Aorta (tissue), 5 donors: ENCODE results near the gene DPRX. TPM values are rescaled to one million over a fixed set of nuclear protein-coding genes. Genes with fewer than 3 reads are reported as not detected.
"Not testable (repeated sequence)": the region's sequence is repeated elsewhere in the genome, so short reads cannot be mapped to it uniquely, and the experiment has no call there.

Experiments
- ATAC-seq: fragments of 200-7000 bp; cut with Tn5 transposase; one replicate; pipeline ENCODE4 v1.9.1; 2022; ENCODE audit warnings: moderate library complexity; ENCODE audit not compliant: low FRiP score
- DNase-seq, 2 donors: peaks; one replicate each; pipeline ENCODE4 v3.0.0-alpha.2; 2020
- H3K27ac ChIP-seq, 2 donors: one replicate each; pipeline ENCODE4 v1.5.1; 2013; ENCODE audit warnings: low read length in 2 of 2, mild to moderate bottlenecking in 2 of 2, moderate library complexity in 2 of 2, control low read depth in 1 of 2, inconsistent platforms in 1 of 2, low read depth in 1 of 2
- H3K27me3 ChIP-seq, 2 donors: one replicate each; pipeline ENCODE4 v1.6.1; 2013; ENCODE audit warnings: control low read depth in 1 of 2, low read length in 1 of 2, mild to moderate bottlenecking in 1 of 2, moderate library complexity in 1 of 2; ENCODE audit not compliant: insufficient read depth in 2 of 2, control insufficient read depth in 1 of 2
- H3K36me3 ChIP-seq, 2 donors: one replicate each; pipeline ENCODE4 v1.6.1; 2013; ENCODE audit warnings: control low read depth in 1 of 2, low read length in 1 of 2, mild to moderate bottlenecking in 1 of 2; ENCODE audit not compliant: insufficient read depth in 2 of 2, control insufficient read depth in 1 of 2
- H3K4me1 ChIP-seq, 2 donors: one replicate each; pipeline ENCODE4 v1.6.1; 2013; ENCODE audit warnings: low read length in 2 of 2, control low read depth in 1 of 2, mild to moderate bottlenecking in 1 of 2, moderate library complexity in 1 of 2; ENCODE audit not compliant: insufficient read depth in 2 of 2, control insufficient read depth in 1 of 2
- H3K4me3 ChIP-seq, 2 donors: one replicate each; pipeline ENCODE4 v1.5.1; 2013; ENCODE audit warnings: low read length in 2 of 2, control low read depth in 1 of 2, mild to moderate bottlenecking in 1 of 2
- H3K9me3 ChIP-seq: one replicate; pipeline ENCODE4 v1.6.1; 2013; ENCODE audit warnings: mild to moderate bottlenecking, low read length; ENCODE audit not compliant: control insufficient read depth
- WGBS, 2 donors: extraction: QIAGEN DNeasy Blood & Tissue Kit; methylation state at CpG; one replicate each; pipeline ENCODE4 v1.1.7; 2013; 5-methylcytosine and 5-hydroxymethylcytosine counted together
- intact Hi-C, 2 donors: fragments of 100-400 bp; cut with DNase I; formaldehyde crosslinking; loops; one replicate each; pipeline versions ENCODE4 v1.14.2 to v1.15.0; 2022
- microRNA-seq, 2 donors: library from miRNA; unstranded; fragments of <30 nt; microRNA quantifications; one replicate each; pipeline ENCODE4 v1.2.0, GENCODE V29; 2020
- polyA plus RNA-seq, 2 donors: library from polyadenylated mRNA; stranded (reverse); fragments of 200-250 nt; gene quantifications; one replicate each; pipeline ENCODE4 v1.2.3, GENCODE V29; 2013
- total RNA-seq, 2 donors: library from RNA; stranded (reverse); fragmentation: NEBNext Ultra II Directional; extraction: Animal tissue kit (Norgen Biotek cat#: 25700); gene quantifications; one replicate each; pipeline ENCODE4 v1.2.1, GENCODE V29; 2021
- donor health status: healthy with polysubstance abuse.
- donor health status: Bipolar disorder and iron deficiency.
- donor health status: DM: no; HTN: no; CAD: no.
- donor health status: DM: no; HTN: no; CAD: no.
- donor health status: DM: yes; HTN: yes; CAD: no.

The DPRX gene
- total and polyA plus RNA-seq, 4 donors: not detected

DNA sequence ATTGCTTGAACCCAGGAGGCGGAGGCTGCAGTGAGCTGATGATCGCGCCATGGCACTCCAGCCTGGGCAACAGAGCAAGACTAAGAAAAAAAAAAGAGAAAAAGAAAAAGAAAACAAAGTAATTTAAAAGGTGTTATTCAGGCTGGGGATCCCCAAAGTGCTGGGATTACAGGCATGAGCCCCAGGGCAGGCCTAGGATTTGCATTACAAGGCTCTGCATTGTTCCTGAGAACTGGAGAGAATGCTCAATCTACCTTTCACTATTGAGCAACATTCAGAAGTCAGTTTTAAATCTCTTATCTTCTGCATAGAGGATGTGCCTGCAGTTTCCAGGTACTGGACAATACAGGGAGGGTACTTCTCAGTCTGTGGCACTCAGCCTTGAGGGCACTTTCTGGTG is 37.0 kb downstream of the DPRX start:
- H3K27me3 ChIP-seq, H3K4me3 ChIP-seq, ATAC-seq, H3K9me3 ChIP-seq, DNase-seq, H3K4me1 ChIP-seq, H3K36me3 ChIP-seq, intact Hi-C loops, H3K27ac ChIP-seq: not testable (repeated sequence)
- WGBS, 2 donors: 92 to 93% methylated on average over 3 of the region's 3 CpGs

DNA sequence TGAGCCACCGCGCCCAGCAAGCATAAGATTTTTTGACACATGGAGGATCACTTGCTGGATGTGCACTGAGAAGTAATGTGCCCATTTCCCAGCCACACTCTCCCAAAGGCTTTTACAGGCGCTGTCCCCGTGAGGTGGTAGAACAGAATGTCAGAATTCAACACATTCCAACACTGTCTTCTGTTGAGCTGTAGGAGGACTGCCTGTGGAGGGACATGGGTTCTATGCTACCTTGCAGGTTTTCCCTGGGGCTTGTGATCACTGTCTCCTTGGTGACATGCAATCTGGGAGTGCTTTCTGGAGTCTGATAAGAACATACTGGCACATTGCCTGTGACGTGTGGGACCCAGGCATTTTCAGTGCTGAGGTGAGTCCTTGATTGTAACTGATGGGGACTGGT is 38.5 kb downstream of the DPRX start:
- DNase-seq: no peak
- H3K27ac ChIP-seq: no peak overlapping the region
- 77 to 84% methylated on average over 5 of the region's 5 CpGs for WGBS, 2 donors

DNA sequence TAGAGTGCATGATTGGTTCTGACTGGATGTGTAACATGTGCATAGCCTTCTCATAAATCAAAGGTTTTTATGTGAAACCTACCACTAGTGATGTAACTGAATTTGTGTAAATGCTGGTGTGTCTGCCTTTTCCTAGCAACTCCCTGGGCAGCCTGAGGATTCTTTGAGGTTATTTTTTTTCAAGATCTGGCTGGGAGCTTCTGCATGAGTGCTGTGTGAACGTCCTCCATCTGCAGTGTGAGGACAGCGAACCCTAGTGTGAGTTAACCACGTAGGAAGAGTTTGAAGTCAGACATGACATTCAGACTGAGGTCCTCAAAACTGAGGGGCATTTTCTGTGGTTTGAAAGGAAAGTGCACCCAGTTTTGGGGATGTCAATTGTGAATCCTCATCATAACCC is 39.9 kb downstream of the DPRX start:
- no peaks in the 10 kb centered on the region for H3K27me3 ChIP-seq
- 59 to 70% methylated on average over 3 of the region's 3 CpGs for WGBS, 2 donors
- no peak overlapping the region for H3K4me3 ChIP-seq
- H3K9me3 ChIP-seq: peaks cover 2% of the 10 kb centered on the region
- no peak for ATAC-seq
- intact Hi-C loops: no loop called here
- H3K4me1 ChIP-seq: no peaks in the 10 kb centered on the region
- H3K27ac ChIP-seq: no peak overlapping the region
- H3K36me3 ChIP-seq: no peaks in the 10 kb centered on the region
- DNase-seq: no peak

More for the DNA sequence above, 38.5 kb downstream of the DPRX start:
- ATAC-seq: no peak
- intact Hi-C loops: no loop called here
- Histone ChIP-seq H3K27me3 (no peaks in the 10 kb centered on the region), H3K9me3 (peaks cover 2% of the 10 kb centered on the region), H3K4me3 (no peak overlapping the region), H3K36me3 (no peaks in the 10 kb centered on the region), H3K4me1 (no peaks in the 10 kb centered on the region)

Small RNAs within 50 kb of the gene (microRNA-seq; reads per million reads assigned to microRNA genes)
- gene MIR1323: 0 reads per million in 2 donors
- 0 reads per million in 2 donors for gene MIR498
- 0 reads per million in 2 donors for gene MIR512-1
- gene MIR512-2: 0 reads per million in 2 donors
- 0 reads per million in 2 donors for gene MIR515-1
- 0 reads per million in 2 donors for gene MIR515-2
- 0.99 to 1.2 reads per million in 2 donors for gene MIR519C
- 0 reads per million in 2 donors for gene MIR519E
- 0.60 to 2.0 reads per million in 2 donors for gene MIR520E
- gene MIR520F: 0.60 to 3.0 reads per million in 2 donors

Other genes starting within 250 kb of the DPRX start
- gene ZNF765, start 236.8 kb upstream of the DPRX start, total RNA-seq: 10 to 100 TPM in 1 of 2 donors, 1 to 10 TPM in 1; 9.4 to 13.5 TPM
- 1 to 10 TPM; 2.8 to 3.5 TPM for gene ZNF765, start 236.8 kb upstream of the DPRX start, polyA plus RNA-seq
- gene ZNF761, start 200.0 kb upstream of the DPRX start, total RNA-seq: 10 to 100 TPM in 1 of 2 donors, 1 to 10 TPM in 1; 9.5 to 10.2 TPM
- gene ZNF761, start 200.0 kb upstream of the DPRX start, polyA plus RNA-seq: 1 to 10 TPM; 4.5 to 8.0 TPM
- 1 to 10 TPM; 3.0 to 4.0 TPM for gene ZNF813, start 164.3 kb upstream of the DPRX start, total RNA-seq
- 1 to 10 TPM in 1 of 2 donors, under 1 TPM in 1; 0.69 to 2.3 TPM for gene ZNF813, start 164.3 kb upstream of the DPRX start, polyA plus RNA-seq
- 10 to 100 TPM; 21.4 to 59.6 TPM for gene ZNF331, start 93.9 kb upstream of the DPRX start, total RNA-seq
- 10 to 100 TPM in 1 of 2 donors, 1 to 10 TPM in 1; 7.3 to 13.3 TPM for gene ZNF331, start 93.9 kb upstream of the DPRX start, polyA plus RNA-seq
- gene NLRP12, start 192.3 kb downstream of the DPRX start, total RNA-seq: 1 to 10 TPM; 1.3 to 2.2 TPM
- gene NLRP12, start 192.3 kb downstream of the DPRX start, polyA plus RNA-seq: 1 to 10 TPM in 1 of 2 donors, not detected in 1; 1.3 TPM
- gene MYADM, start 235.9 kb downstream of the DPRX start, total RNA-seq: 100 to 1,000 TPM; 234 to 377 TPM
- 100 to 1,000 TPM in 1 of 2 donors, 10 to 100 TPM in 1; 59.2 to 134 TPM for gene MYADM, start 235.9 kb downstream of the DPRX start, polyA plus RNA-seq